HG03196 (cell line): ENCODE results near the gene CBLN3.

Experiments used
- ATAC-seq: cut with Tn5 transposase; IDR thresholded peaks from one replicate; pipeline ENCODE4 v1.9.1; 2021; ENCODE audit not compliant: unreplicated experiment

Gene CBLN3

GRCh38 chr14:24385524-24385923, 43.9 kb downstream of the CBLN3 start:
- no peak for ATAC-seq

GRCh38 chr14:24384169-24384568, 45.3 kb downstream of the CBLN3 start:
- ATAC-seq, result no peak

- no peak for ATAC-seq
These were observed 47.5 kb downstream of the CBLN3 start for GRCh38 chr14:24382064-24382371.

GRCh38 chr14:24381363-24382063, 48.0 kb downstream of the CBLN3 start:
- ATAC-seq, result no peak

GRCh38 chr14:24379907-24380730, 49.3 kb downstream of the CBLN3 start:
- ATAC-seq, result no peak

GRCh38 chr14:24378981-24379906, 50.2 kb downstream of the CBLN3 start:
- no peak for ATAC-seq

- no peak for ATAC-seq
These were observed 51.1 kb downstream of the CBLN3 start for GRCh38 chr14:24378327-24378726.

- ATAC-seq, result no peak
These were observed 51.8 kb downstream of the CBLN3 start for GRCh38 chr14:24377657-24378056.

GRCh38 chr14:24377126-24377525, 52.3 kb downstream of the CBLN3 start:
- ATAC-seq, result no peak
